Panc1 (cell line): ENCODE data around the gene BOD1L2. TPM values are rescaled to one million over a fixed set of nuclear protein-coding genes. Genes with fewer than 3 reads are reported as not detected.

Source experiments
- ATAC-seq: fragments of 200-7000 bp; cut with Tn5 transposase; 2 replicates; pipeline ENCODE4 v1.9.1; 2020; ENCODE audit warnings: mild to moderate bottlenecking, moderate library complexity
- BruUV-seq: library from RNA; stranded (reverse); fragments of 400-500 nt; replicated peaks from 2 replicates; lab custom pipeline; 2021; lab: Mats Ljungman, UMichigan
- CTCF ChIA-PET: fragments of 300-600 bp; sonication (Branson Sonifier 250); formaldehyde crosslinking; loops from one replicate; lab custom pipeline; 2022; ENCODE audit warnings: antibody characterized with exemption; lab: Charles Lee
- POLR2A ChIA-PET: fragments of 300-600 bp; sonication (Branson Sonifier 250); formaldehyde crosslinking; loops from one replicate; lab custom pipeline; 2022; ENCODE audit warnings: antibody characterized with exemption; lab: Charles Lee
- DNase-seq: peaks from one replicate; pipeline ENCODE4 v3.0.0-alpha.2; 2010; ENCODE audit warnings: low read depth, low spot score
- H3K27ac ChIP-seq: 2 replicates; pipeline ENCODE4 v1.5.1; 2011; ENCODE audit warnings: mild to moderate bottlenecking, low read length, inconsistent platforms
- H3K27me3 ChIP-seq: fragments of 200-500 bp; sonication (Bioruptor generic); 2 replicates; pipeline ENCODE4 v1.6.0; 2014; ENCODE audit warnings: low read length, inconsistent platforms; ENCODE audit not compliant: control insufficient read depth, insufficient read depth
- H3K36me3 ChIP-seq: fragments of 200-500 bp; sonication (Bioruptor generic); 2 replicates; pipeline ENCODE4 v1.5.1; 2014; ENCODE audit warnings: inconsistent platforms, mild to moderate bottlenecking, low read length, moderate library complexity; ENCODE audit not compliant: control insufficient read depth, insufficient read depth
- H3K4me1 ChIP-seq: 2 replicates; pipeline ENCODE4 v1.5.1; 2011; ENCODE audit warnings: inconsistent platforms, mild to moderate bottlenecking, low read length, moderate library complexity; ENCODE audit not compliant: control insufficient read depth, insufficient read depth
- H3K4me3 ChIP-seq, 2 experiments: 2 replicates each; pipeline ENCODE4 v1.5.1; 2011 to 2012; ENCODE audit warnings: low read depth in 2 of 2, low read length in 2 of 2, mild to moderate bottlenecking in 2 of 2, inconsistent platforms in 1 of 2, moderate library complexity in 1 of 2
- H3K9me3 ChIP-seq: fragments of 200-500 bp; sonication (Bioruptor generic); 2 replicates; pipeline ENCODE4 v1.5.1; 2014; ENCODE audit warnings: low read depth, mild to moderate bottlenecking, inconsistent platforms, low read length, moderate library complexity; ENCODE audit not compliant: control insufficient read depth, insufficient read depth
- POLR2AphosphoS5 ChIP-seq: IDR thresholded peaks from 2 replicates; pipeline ENCODE4 v1.6.1; 2012; ENCODE audit warnings: mild to moderate bottlenecking, low read depth, low read length, moderate library complexity
- SIN3A ChIP-seq: IDR thresholded peaks from 2 replicates; pipeline ENCODE4 v1.6.1; 2012; ENCODE audit warnings: low read depth, mild to moderate bottlenecking, low read length, moderate library complexity, borderline replicate concordance; ENCODE audit not compliant: insufficient read depth
- TCF7L2 ChIP-seq: IDR thresholded peaks from 2 replicates; pipeline ENCODE4 v1.6.1; 2011; ENCODE audit warnings: mild to moderate bottlenecking, low read depth, low read length, inconsistent platforms
- in situ Hi-C: cut with HindIII; loops from 2 replicates; pipeline ENCODE4 v1.10.0; 2016; ENCODE audit warnings: low sequenced_read_pairs, low pct_unique_long_range_greater_than_20kb
- intact Hi-C: fragments of 100-400 bp; cut with micrococcal nuclease; formaldehyde crosslinking; loops from one replicate; pipeline ENCODE4 v1.10.0; 2022; ENCODE audit not compliant: unreplicated experiment
- total RNA-seq: library from RNA; stranded (reverse); gene quantifications from one replicate; pipeline ENCODE4 v1.2.1, GENCODE V29; 2021; ENCODE audit not compliant: unreplicated experiment
- TF ChIP-seq, protein P1 (sequence below): fragments of 450-650 bp; IDR thresholded peaks from 2 replicates; pipeline ENCODE4 v1.5.1; 2017; ENCODE audit warnings: mild to moderate bottlenecking
- TF ChIP-seq, protein P2 (sequence below), 2 experiments: IDR thresholded peaks; 2 replicates each; pipeline ENCODE4 v1.6.1; 2011 to 2012; ENCODE audit warnings: low read depth in 2 of 2, control low read depth in 1 of 2, low read length in 1 of 2, mild to moderate bottlenecking in 1 of 2, moderate library complexity in 1 of 2; ENCODE audit not compliant: insufficient read depth in 1 of 2

BOD1L2 gene
- total RNA-seq, 1 experiment from 2014 or later = not detected

DNA sequence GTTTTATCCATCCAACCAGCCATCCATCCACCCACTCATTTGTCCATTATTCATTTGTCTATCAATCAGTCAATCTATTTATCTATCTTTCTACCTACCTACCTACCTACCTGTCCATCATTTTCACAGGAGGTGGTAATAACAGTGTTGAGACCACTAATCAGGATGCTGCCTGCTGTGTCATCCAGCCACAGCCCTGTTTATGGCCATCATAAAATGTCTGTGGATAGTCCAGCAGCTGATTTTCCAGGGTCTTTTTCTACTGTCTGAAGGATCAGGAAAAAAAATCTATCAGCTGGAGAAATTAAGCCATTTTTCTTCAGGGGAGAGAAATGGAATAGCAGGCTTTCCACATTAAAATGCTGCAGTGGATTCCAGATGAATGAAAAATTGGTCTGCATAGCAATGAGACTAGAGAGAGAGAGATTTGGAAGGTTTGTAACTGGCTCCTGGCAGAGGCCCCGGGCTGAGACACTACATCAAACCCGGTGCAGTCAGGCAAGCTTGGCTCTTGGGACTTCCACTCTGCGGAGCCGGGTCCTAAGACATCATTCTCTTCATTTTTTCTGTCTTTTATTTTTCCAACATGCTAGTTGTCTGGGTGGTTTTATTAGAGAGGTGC lies 33.0 kb upstream of the BOD1L2 start:
- no TSS peak for BruUV-seq
- H3K9me3 ChIP-seq = no peaks in the 10 kb centered on the region
- POLR2A ChIA-PET = no interaction called here
- H3K4me1 ChIP-seq = no peaks in the 10 kb centered on the region
- no peak overlapping the region for H3K27ac ChIP-seq
- CTCF ChIA-PET = no interaction called here
- intact Hi-C loops (no loop called here), in situ Hi-C loops (no loop called here)
- no peaks in the 10 kb centered on the region for H3K27me3 ChIP-seq
- TF ChIP-seq POLR2AphosphoS5 = no peak
- TF ChIP-seq SIN3A = no peak
- TF ChIP-seq TCF7L2 = no peak
- TF ChIP-seq, protein P1, sequence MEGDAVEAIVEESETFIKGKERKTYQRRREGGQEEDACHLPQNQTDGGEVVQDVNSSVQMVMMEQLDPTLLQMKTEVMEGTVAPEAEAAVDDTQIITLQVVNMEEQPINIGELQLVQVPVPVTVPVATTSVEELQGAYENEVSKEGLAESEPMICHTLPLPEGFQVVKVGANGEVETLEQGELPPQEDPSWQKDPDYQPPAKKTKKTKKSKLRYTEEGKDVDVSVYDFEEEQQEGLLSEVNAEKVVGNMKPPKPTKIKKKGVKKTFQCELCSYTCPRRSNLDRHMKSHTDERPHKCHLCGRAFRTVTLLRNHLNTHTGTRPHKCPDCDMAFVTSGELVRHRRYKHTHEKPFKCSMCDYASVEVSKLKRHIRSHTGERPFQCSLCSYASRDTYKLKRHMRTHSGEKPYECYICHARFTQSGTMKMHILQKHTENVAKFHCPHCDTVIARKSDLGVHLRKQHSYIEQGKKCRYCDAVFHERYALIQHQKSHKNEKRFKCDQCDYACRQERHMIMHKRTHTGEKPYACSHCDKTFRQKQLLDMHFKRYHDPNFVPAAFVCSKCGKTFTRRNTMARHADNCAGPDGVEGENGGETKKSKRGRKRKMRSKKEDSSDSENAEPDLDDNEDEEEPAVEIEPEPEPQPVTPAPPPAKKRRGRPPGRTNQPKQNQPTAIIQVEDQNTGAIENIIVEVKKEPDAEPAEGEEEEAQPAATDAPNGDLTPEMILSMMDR = no peak
- TF ChIP-seq, protein P2, sequence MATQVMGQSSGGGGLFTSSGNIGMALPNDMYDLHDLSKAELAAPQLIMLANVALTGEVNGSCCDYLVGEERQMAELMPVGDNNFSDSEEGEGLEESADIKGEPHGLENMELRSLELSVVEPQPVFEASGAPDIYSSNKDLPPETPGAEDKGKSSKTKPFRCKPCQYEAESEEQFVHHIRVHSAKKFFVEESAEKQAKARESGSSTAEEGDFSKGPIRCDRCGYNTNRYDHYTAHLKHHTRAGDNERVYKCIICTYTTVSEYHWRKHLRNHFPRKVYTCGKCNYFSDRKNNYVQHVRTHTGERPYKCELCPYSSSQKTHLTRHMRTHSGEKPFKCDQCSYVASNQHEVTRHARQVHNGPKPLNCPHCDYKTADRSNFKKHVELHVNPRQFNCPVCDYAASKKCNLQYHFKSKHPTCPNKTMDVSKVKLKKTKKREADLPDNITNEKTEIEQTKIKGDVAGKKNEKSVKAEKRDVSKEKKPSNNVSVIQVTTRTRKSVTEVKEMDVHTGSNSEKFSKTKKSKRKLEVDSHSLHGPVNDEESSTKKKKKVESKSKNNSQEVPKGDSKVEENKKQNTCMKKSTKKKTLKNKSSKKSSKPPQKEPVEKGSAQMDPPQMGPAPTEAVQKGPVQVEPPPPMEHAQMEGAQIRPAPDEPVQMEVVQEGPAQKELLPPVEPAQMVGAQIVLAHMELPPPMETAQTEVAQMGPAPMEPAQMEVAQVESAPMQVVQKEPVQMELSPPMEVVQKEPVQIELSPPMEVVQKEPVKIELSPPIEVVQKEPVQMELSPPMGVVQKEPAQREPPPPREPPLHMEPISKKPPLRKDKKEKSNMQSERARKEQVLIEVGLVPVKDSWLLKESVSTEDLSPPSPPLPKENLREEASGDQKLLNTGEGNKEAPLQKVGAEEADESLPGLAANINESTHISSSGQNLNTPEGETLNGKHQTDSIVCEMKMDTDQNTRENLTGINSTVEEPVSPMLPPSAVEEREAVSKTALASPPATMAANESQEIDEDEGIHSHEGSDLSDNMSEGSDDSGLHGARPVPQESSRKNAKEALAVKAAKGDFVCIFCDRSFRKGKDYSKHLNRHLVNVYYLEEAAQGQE (IDR thresholded peaks at IDR 0.05; ENCODE audit: insufficient read depth in 1 of 2, low read depth in 2 of 2, low read length in 1 of 2) = no peak
- no peak overlapping the region for H3K4me3 ChIP-seq
- DNase-seq (no peak), ATAC-seq (no peak)
- no peaks in the 10 kb centered on the region for H3K36me3 ChIP-seq

DNA sequence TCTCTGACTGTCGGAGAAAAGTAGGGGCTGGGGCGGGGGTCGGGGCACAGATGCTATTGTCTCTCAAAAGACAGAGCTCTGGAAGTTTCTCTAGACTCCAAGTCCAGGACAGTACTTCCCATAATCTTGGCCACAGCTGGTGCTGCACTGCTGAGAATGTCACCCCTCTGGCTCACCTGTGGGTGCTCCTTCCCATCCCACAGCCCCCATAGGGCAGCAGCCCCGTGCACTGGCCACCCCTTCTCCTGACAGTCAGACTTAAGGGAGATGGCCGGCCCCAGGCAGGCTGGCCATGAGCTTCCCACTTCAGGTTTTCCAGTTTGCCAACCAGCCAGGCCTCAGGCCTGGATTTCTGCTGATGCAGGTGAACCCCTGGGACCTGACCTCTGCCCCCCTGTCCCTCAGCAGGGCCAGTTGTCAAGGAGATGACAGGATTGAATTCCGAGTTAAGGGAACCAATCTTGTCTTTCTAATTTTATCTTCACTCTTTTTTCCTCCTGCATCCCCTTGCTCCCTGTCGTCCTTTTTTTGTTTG lies 30.2 kb upstream of the BOD1L2 start:
- no peak for DNase-seq
- Histone ChIP-seq H3K4me3 (no peak overlapping the region), H3K27me3 (no peaks in the 10 kb centered on the region), H3K36me3 (no peaks in the 10 kb centered on the region), H3K4me1 (no peaks in the 10 kb centered on the region), H3K27ac (no peak overlapping the region), H3K9me3 (no peaks in the 10 kb centered on the region)
- intact Hi-C loops = no loop called here
- in situ Hi-C loops = no loop called here
- CTCF ChIA-PET = no interaction called here
- no TSS peak for BruUV-seq
- TF ChIP-seq TCF7L2 (no peak), SIN3A (no peak), POLR2AphosphoS5 (no peak)
- TF ChIP-seq, protein P1 = no peak
- TF ChIP-seq, protein P2 (IDR thresholded peaks at IDR 0.05; ENCODE audit: insufficient read depth in 1 of 2, low read depth in 2 of 2, low read length in 1 of 2) = no peak
- no peak for ATAC-seq
- POLR2A ChIA-PET = no interaction called here
